AG10803 (cell line): ENCODE results near the gene PEF1.

ENCODE experiments used
- DNase-seq: peaks from one replicate; pipeline ENCODE4 v3.0.0; 2010; ENCODE audit warnings: low read depth
- H3K4me3 ChIP-seq: 2 replicates; pipeline ENCODE4 v1.5.1; 2011; ENCODE audit warnings: mild to moderate bottlenecking, low read length, control low read depth
- TF ChIP-seq, protein P1 (sequence below): conservative IDR thresholded peaks from 2 replicates; pipeline ENCODE4 v1.5.1; 2011; ENCODE audit warnings: mild to moderate bottlenecking, low read length, control low read depth, inconsistent platforms

Gene PEF1

DNA sequence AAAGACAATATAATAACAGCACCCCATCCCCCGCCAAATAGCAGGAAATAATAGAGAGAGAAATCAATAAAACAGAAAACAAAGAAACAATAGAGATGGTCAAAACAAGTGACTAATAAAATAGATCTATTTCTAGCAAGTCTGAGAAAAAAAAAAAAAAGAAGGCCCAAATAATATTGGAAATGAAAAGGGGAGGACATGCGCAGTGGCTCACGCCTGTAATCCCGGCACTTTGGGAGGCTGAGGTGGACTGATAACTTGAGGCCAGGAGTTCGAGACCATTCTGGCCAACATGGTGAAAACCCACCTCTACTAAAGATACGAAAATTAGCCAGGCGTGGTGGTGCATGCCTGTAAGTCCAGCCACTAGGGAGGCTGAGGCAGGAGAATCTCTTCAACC is 45.7 kb downstream of the PEF1 start:
- DNase-seq, result no peak
- TF ChIP-seq, protein P1, sequence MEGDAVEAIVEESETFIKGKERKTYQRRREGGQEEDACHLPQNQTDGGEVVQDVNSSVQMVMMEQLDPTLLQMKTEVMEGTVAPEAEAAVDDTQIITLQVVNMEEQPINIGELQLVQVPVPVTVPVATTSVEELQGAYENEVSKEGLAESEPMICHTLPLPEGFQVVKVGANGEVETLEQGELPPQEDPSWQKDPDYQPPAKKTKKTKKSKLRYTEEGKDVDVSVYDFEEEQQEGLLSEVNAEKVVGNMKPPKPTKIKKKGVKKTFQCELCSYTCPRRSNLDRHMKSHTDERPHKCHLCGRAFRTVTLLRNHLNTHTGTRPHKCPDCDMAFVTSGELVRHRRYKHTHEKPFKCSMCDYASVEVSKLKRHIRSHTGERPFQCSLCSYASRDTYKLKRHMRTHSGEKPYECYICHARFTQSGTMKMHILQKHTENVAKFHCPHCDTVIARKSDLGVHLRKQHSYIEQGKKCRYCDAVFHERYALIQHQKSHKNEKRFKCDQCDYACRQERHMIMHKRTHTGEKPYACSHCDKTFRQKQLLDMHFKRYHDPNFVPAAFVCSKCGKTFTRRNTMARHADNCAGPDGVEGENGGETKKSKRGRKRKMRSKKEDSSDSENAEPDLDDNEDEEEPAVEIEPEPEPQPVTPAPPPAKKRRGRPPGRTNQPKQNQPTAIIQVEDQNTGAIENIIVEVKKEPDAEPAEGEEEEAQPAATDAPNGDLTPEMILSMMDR, result no peak
- no peak overlapping the region for H3K4me3 ChIP-seq

- DNase-seq, result no peak
- H3K4me3 ChIP-seq, result no peak overlapping the region
- TF ChIP-seq, protein P1, result no peak
Measured at GRCh38 chr1:31596737-31597097, 48.0 kb downstream of the PEF1 start.

DNA sequence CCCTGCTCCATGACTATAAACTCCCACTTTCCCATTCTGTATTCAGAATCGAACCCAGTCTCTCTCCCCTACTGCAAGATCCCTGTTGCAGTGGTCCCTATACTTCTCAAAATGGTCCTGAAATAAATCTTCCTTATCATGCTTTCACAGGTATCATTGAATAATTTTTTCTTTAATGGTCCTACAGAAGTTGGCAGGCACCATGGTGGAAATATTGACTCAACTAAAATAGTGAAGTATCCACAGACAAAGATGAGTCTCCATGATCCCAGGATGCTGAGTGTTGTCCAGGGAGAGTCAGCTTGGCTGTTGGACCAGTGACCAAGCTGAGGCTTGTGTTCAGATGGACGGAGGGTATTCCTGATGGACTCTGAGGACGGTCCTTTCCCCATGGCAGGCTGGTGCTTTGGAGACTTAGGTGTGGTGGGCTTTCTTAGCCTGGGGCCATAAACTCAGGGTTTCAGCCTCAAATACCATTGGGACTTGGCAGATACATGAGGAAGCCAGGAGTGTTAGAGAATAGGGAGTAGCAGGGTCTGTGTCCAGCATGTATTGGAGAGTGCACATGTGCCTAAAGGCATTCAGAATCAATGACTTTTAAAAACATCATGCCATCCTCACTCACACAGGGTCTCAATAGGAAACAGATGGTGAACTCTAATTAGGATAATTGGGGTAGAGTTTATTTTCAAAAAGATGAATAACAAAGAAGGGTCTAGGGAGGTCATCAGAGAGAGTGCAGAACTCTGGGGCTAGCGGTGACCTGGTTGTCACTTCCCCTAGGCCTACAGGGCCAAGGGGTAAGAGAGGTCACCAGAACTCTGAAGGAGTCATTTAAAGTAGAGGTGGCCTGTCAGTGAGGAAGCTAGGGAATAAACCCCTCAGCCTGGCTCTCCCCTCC is 48.6 kb downstream of the PEF1 start:
- H3K4me3 ChIP-seq, result no peak overlapping the region
- TF ChIP-seq, protein P1, result no peak
- DNase-seq, result no peak

- no peak overlapping the region for H3K4me3 ChIP-seq
- TF ChIP-seq, protein P1, result peak; percentile 92
- DNase-seq, result peak; percentile 69
Measured at GRCh38 chr1:31593770-31594632, 50.7 kb downstream of the PEF1 start.

DNA sequence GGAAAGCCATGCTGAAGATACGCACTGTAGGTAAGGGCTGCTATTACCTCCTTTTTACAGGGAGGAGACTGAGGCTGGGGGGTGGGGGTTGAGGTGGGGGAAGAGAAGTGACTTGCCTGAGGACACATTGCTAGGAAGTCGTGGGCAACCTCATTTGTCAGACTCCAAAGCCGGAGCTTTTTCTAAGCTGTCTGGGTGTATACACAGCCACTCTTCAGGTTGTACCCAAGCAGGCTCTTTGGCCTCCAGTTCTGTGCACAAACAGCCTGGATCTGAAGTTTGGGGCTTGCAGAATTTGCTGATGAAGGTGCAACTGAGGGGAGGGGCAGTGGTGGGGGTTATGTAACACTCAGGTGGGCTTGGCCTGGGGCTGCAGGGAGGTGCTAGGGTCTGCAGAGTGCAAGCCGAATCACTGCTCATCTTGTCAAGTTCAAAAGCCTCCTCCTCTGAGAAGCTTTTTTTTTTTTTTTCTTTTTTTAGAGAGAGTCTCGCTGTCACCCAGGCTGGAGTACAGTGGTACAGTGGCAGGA is 51.5 kb downstream of the PEF1 start:
- TF ChIP-seq, protein P1, result no peak
- H3K4me3 ChIP-seq, result no peak overlapping the region
- no peak for DNase-seq

- H3K4me3 ChIP-seq, result no peak overlapping the region
- TF ChIP-seq, protein P1, result no peak
- no peak for DNase-seq
Measured at GRCh38 chr1:31592132-31592531, 52.5 kb downstream of the PEF1 start.
